WTC11 (cell line): ENCODE results near the gene SNRPD3. TPM values are rescaled to one million over a fixed set of nuclear protein-coding genes. Genes with fewer than 3 reads are reported as not detected.

Source experiments
- ATAC-seq: fragments of 200-7000 bp; cut with Tn5 transposase; 2 replicates; pipeline ENCODE4 v1.10.0; 2021; ENCODE audit warnings: mild to moderate bottlenecking, moderate library complexity
- Bru-seq: library from RNA; stranded (reverse); fragments of 400-500 nt; gene quantifications from one replicate; lab custom pipeline; 2021; lab: Mats Ljungman, UMichigan
- CTCF ChIA-PET: fragments of 300-600 bp; sonication (Branson Sonifier 250); formaldehyde crosslinking; loops from one replicate; lab custom pipeline; 2021; ENCODE audit warnings: antibody characterized with exemption; lab: Charles Lee
- POLR2A ChIA-PET: fragments of 350-600 bp; sonication (Branson Sonifier 250); formaldehyde crosslinking; loops from one replicate; lab custom pipeline; 2021; ENCODE audit warnings: antibody characterized with exemption; lab: Charles Lee
- DNase-seq: peaks from one replicate; pipeline ENCODE4 v3.0.0; 2021; ENCODE audit warnings: low spot score
- H3K27ac Mint-ChIP-seq: 2 replicates; pipeline ENCODE4 v1.8.0; 2021; ENCODE audit warnings: mixed read lengths
- H3K27me3 Mint-ChIP-seq: 2 replicates; pipeline ENCODE4 v1.8.0; 2021; ENCODE audit warnings: low read depth, mild to moderate bottlenecking, moderate library complexity, mixed read lengths
- H3K36me3 Mint-ChIP-seq: 2 replicates; pipeline ENCODE4 v1.8.0; 2021; ENCODE audit warnings: mixed read lengths
- H3K4me1 Mint-ChIP-seq: 2 replicates; pipeline ENCODE4 v1.8.0; 2022; ENCODE audit warnings: mixed read lengths
- H3K4me3 Mint-ChIP-seq: 2 replicates; pipeline ENCODE4 v1.8.0; 2021; ENCODE audit warnings: mild to moderate bottlenecking, moderate library complexity, mixed read lengths
- H3K9me3 Mint-ChIP-seq: 2 replicates; pipeline ENCODE4 v1.8.0; 2021; ENCODE audit warnings: mixed read lengths
- AR ChIP-seq: fragments of 250-450 bp; sonication (Bioruptor Pico); IDR thresholded peaks from 2 replicates; pipeline ENCODE4 v1.9.0; 2021; ENCODE audit warnings: mild to moderate bottlenecking
- ATF2 ChIP-seq: sonication (generic); formaldehyde crosslinking; IDR thresholded peaks from 2 replicates; pipeline ENCODE4 v1.8.1; 2022; ENCODE audit warnings: low read depth, missing genetic modification reagents, borderline replicate concordance
- CREB1 ChIP-seq: sonication (generic); formaldehyde crosslinking; IDR thresholded peaks from 2 replicates; pipeline ENCODE4 v1.8.0; 2023; ENCODE audit warnings: mild to moderate bottlenecking, missing genetic modification reagents
- ELF4 ChIP-seq: sonication (generic); formaldehyde crosslinking; IDR thresholded peaks from 2 replicates; pipeline ENCODE4 v1.8.1; 2022; ENCODE audit warnings: low read depth, mild to moderate bottlenecking, moderate library complexity, missing genetic modification reagents
- ERG ChIP-seq: fragments of 250-450 bp; sonication (Bioruptor Pico); IDR thresholded peaks from 2 replicates; pipeline ENCODE4 v1.8.0; 2021; ENCODE audit warnings: mild to moderate bottlenecking
- ETV6 ChIP-seq: sonication (generic); formaldehyde crosslinking; IDR thresholded peaks from 2 replicates; pipeline ENCODE4 v1.8.1; 2022; ENCODE audit warnings: mild to moderate bottlenecking, missing genetic modification reagents
- FOXK1 ChIP-seq: sonication (generic); formaldehyde crosslinking; IDR thresholded peaks from 2 replicates; pipeline ENCODE4 v1.8.0; 2022; ENCODE audit warnings: mild to moderate bottlenecking, moderate library complexity, missing genetic modification reagents
- FOXP4 ChIP-seq: sonication (generic); formaldehyde crosslinking; IDR thresholded peaks from 2 replicates; pipeline ENCODE4 v1.8.0; 2022; ENCODE audit warnings: mild to moderate bottlenecking, missing genetic modification reagents
- GTF2I ChIP-seq: fragments of 250-450 bp; sonication (Bioruptor Pico); conservative IDR thresholded peaks from 2 replicates; pipeline ENCODE4 v1.4.0; 2021; ENCODE audit warnings: mild to moderate bottlenecking
- IRF2 ChIP-seq: sonication (generic); formaldehyde crosslinking; IDR thresholded peaks from 2 replicates; pipeline ENCODE4 v1.8.0; 2022; ENCODE audit warnings: low read depth, missing genetic modification reagents, borderline replicate concordance
- JUN ChIP-seq: sonication (generic); formaldehyde crosslinking; IDR thresholded peaks from 2 replicates; pipeline ENCODE4 v1.8.0; 2023; ENCODE audit warnings: mild to moderate bottlenecking, missing genetic modification reagents
- MLX ChIP-seq: sonication (generic); formaldehyde crosslinking; IDR thresholded peaks from 2 replicates; pipeline ENCODE4 v1.8.1; 2023; ENCODE audit warnings: mild to moderate bottlenecking, missing genetic modification reagents, moderate library complexity
- MXD4 ChIP-seq: fragments of 250-450 bp; sonication (Bioruptor Pico); IDR thresholded peaks from 2 replicates; pipeline ENCODE4 v1.8.0; 2021; ENCODE audit warnings: mild to moderate bottlenecking, moderate library complexity, borderline replicate concordance
- MYBL2 ChIP-seq: sonication (generic); formaldehyde crosslinking; IDR thresholded peaks from 2 replicates; pipeline ENCODE4 v1.8.1; 2023; ENCODE audit warnings: mild to moderate bottlenecking, moderate library complexity, missing genetic modification reagents
- NFATC4 ChIP-seq: fragments of 250-450 bp; sonication (Bioruptor Pico); IDR thresholded peaks from 2 replicates; pipeline ENCODE4 v1.9.0; 2021; ENCODE audit warnings: mild to moderate bottlenecking
- NR2C2 ChIP-seq: sonication (generic); formaldehyde crosslinking; IDR thresholded peaks from 2 replicates; pipeline ENCODE4 v1.8.0; 2022; ENCODE audit warnings: mild to moderate bottlenecking, missing genetic modification reagents
- NR3C1 ChIP-seq: sonication (generic); formaldehyde crosslinking; conservative IDR thresholded peaks from 2 replicates; pipeline ENCODE4 v1.8.1; 2023; ENCODE audit warnings: low read depth, mild to moderate bottlenecking, missing genetic modification reagents
- PRDM15 ChIP-seq: sonication (generic); formaldehyde crosslinking; IDR thresholded peaks from 2 replicates; pipeline ENCODE4 v1.8.0; 2022; ENCODE audit warnings: missing genetic modification reagents
- PRRX2 ChIP-seq: fragments of 250-450 bp; sonication (Bioruptor Pico); IDR thresholded peaks from 2 replicates; pipeline ENCODE4 v1.8.0; 2021; ENCODE audit warnings: mild to moderate bottlenecking
- RORB ChIP-seq: fragments of 250-450 bp; sonication (Bioruptor Pico); IDR thresholded peaks from 2 replicates; pipeline ENCODE4 v1.9.0; 2021; ENCODE audit warnings: mild to moderate bottlenecking
- SOX15 ChIP-seq: fragments of 250-450 bp; sonication (Bioruptor Pico); IDR thresholded peaks from 2 replicates; pipeline ENCODE4 v1.9.0; 2021; ENCODE audit warnings: mild to moderate bottlenecking
- TP53 ChIP-seq: sonication (generic); formaldehyde crosslinking; IDR thresholded peaks from 2 replicates; pipeline ENCODE4 v1.8.1; 2023; ENCODE audit warnings: mild to moderate bottlenecking, missing genetic modification reagents
- ZNF121 ChIP-seq: sonication (generic); formaldehyde crosslinking; IDR thresholded peaks from 2 replicates; pipeline ENCODE4 v1.8.0; 2023; ENCODE audit warnings: missing genetic modification reagents
- ZNF219 ChIP-seq: sonication (generic); formaldehyde crosslinking; IDR thresholded peaks from 2 replicates; pipeline ENCODE4 v1.8.0; 2023; ENCODE audit warnings: missing genetic modification reagents, mild to moderate bottlenecking, borderline replicate concordance
- ZNF232 ChIP-seq: sonication (generic); formaldehyde crosslinking; IDR thresholded peaks from 2 replicates; pipeline ENCODE4 v1.8.0; 2022; ENCODE audit warnings: mild to moderate bottlenecking, missing genetic modification reagents
- long read RNA-seq, 3 experiments: library from RNA in 1 of 3; library from capped mRNA in 1 of 3; library from polyadenylated mRNA in 1 of 3; unstranded in 2 of 3; stranded (forward) in 1 of 3; transcript quantifications; one replicate each; pipeline ENCODE4 v2.0.0, GENCODE V29; 2021
- total RNA-seq: library from RNA; stranded (reverse); gene quantifications from 3 replicates; pipeline ENCODE4 v1.2.3, GENCODE V29; 2021

Gene SNRPD3
- total RNA-seq (186 to 198 TPM (median 194 TPM) in 3 replicates), Bru-seq, nascent RNA (percentile 92 among the genes with signal in this experiment)
- long read RNA-seq, experiment 1, transcript SNRPD3-201 (4 exons, 1,763 nt) = major isoform, 185 of 219 reads
- long read RNA-seq, experiment 1, partial matches to known transcripts = 17 of 219 reads
- long read RNA-seq, experiment 1, other reads (novel, unspliced or antisense) = 17 of 219 reads
- long read RNA-seq, experiment 2, transcript SNRPD3-201 (4 exons, 1,763 nt) = major isoform, 263 of 313 reads
- long read RNA-seq, experiment 2, partial matches to known transcripts = 21 of 313 reads
- long read RNA-seq, experiment 2, other reads (novel, unspliced or antisense) = 29 of 313 reads
- long read RNA-seq, experiment 3, partial matches to known transcripts = 0 of 10 reads
- long read RNA-seq, experiment 3, other reads (novel, unspliced or antisense) = 6 of 10 reads

GRCh38 chr22:24555165-24556039 is at the start of gene SNRPD3:
Gene SNRPD3, plus strand, starts transcription at chr22:24555999. Its CDS starts 1,676 bp downstream, at chr22:24557675.
- ChIA-PET CTCF (interaction anchor here (0.6 to 2.3 kb wide), 10 partner anchors 34 to 661 kb away, joined by 3 to 9 read pairs (median 4); partner anchors contain the start of genes GGT1 and MIF), POLR2A (interaction anchor here (0.5 to 1.8 kb wide), 5 partner anchors 10 to 280 kb away, joined by 3 to 6 read pairs (median 3); partner anchors contain the start of gene LRRC75B)
- DNase-seq (peak; percentile 100), ATAC-seq (peak; percentile 91)
- Mint-ChIP-seq H3K27me3 (no peaks in the 10 kb centered on the region), H3K27ac (peak within 1 kb of the TSS; percentile 99), H3K4me3 (peak within 1 kb of the TSS; percentile 97), H3K36me3 (peaks cover 33% of the 10 kb centered on the region), H3K4me1 (peaks cover 33% of the 10 kb centered on the region), H3K9me3 (no peaks in the 10 kb centered on the region)
- TF ChIP-seq PRRX2 (CRISPR knock-in tag) (no peak), IRF2 (CRISPR knock-in tag) (no peak), NR2C2 (CRISPR knock-in tag) (no peak), GTF2I (CRISPR knock-in tag) (no peak), FOXK1 (peak; percentile 94), JUN (CRISPR knock-in tag) (no peak), ETV6 (CRISPR knock-in tag) (peak; percentile 76), FOXP4 (CRISPR knock-in tag) (no peak; the same call in 1 of the 2 replicates), NR3C1 (no peak), ZNF232 (no peak), ERG (CRISPR knock-in tag) (no peak), RORB (CRISPR knock-in tag) (no peak), MLX (no peak), TP53 (CRISPR knock-in tag) (no peak), ZNF219 (CRISPR knock-in tag) (no peak), MYBL2 (CRISPR knock-in tag) (peak; percentile 88), PRDM15 (CRISPR knock-in tag) (no peak), ELF4 (no peak), ATF2 (CRISPR knock-in tag) (no peak), NFATC4 (CRISPR knock-in tag) (no peak), MXD4 (no peak), AR (CRISPR knock-in tag) (no peak), SOX15 (CRISPR knock-in tag) (no peak), CREB1 (CRISPR knock-in tag) (no peak), ZNF121 (no peak)
